BJ (cell line): ENCODE data around the gene FBXO7. TPM values are rescaled to one million over a fixed set of nuclear protein-coding genes. Genes with fewer than 3 reads are reported as not detected.

Experiments used
- CTCF ChIA-PET: fragments of 350-600 bp; formaldehyde crosslinking; extraction: SDS; loops from one replicate; lab custom pipeline; 2021; ENCODE audit warnings: antibody characterized with exemption, inconsistent platforms; lab: Yijun Ruan, JAX
- POLR2A ChIA-PET: fragments of 300-600 bp; sonication (Branson Sonifier 250); formaldehyde crosslinking; extraction: SDS; loops from one replicate; lab custom pipeline; 2021; ENCODE audit warnings: antibody characterized with exemption; lab: Charles Lee
- DNase-seq: peaks from one replicate; pipeline ENCODE4 v3.0.0-alpha.2; 2011; ENCODE audit warnings: low read depth
- H3K27me3 ChIP-seq: 2 replicates; pipeline ENCODE4 v1.6.0; 2011; ENCODE audit warnings: low read length; ENCODE audit not compliant: control insufficient read depth, insufficient read depth
- H3K36me3 ChIP-seq: 2 replicates; pipeline ENCODE4 v1.5.1; 2011; ENCODE audit warnings: low read length; ENCODE audit not compliant: control insufficient read depth, insufficient read depth
- H3K4me3 ChIP-seq: 2 replicates; pipeline ENCODE4 v1.5.1; 2011; ENCODE audit warnings: low read depth, mild to moderate bottlenecking, control low read depth, low read length
- polyA plus RNA-seq: library from polyadenylated mRNA; depleted of rRNA; stranded (reverse); fragments of >200 nt; gene quantifications from 2 replicates; pipeline ENCODE4 v1.2.3, GENCODE V29; 2011
- TF ChIP-seq, protein P1 (sequence below): IDR thresholded peaks from 2 replicates; pipeline ENCODE4 v1.5.1; 2011; ENCODE audit warnings: low read depth, mild to moderate bottlenecking, control low read depth, inconsistent platforms, low read length, moderate library complexity; ENCODE audit not compliant: insufficient read depth

The FBXO7 gene
- polyA plus RNA-seq, 1 experiment: 120 TPM

DNA sequence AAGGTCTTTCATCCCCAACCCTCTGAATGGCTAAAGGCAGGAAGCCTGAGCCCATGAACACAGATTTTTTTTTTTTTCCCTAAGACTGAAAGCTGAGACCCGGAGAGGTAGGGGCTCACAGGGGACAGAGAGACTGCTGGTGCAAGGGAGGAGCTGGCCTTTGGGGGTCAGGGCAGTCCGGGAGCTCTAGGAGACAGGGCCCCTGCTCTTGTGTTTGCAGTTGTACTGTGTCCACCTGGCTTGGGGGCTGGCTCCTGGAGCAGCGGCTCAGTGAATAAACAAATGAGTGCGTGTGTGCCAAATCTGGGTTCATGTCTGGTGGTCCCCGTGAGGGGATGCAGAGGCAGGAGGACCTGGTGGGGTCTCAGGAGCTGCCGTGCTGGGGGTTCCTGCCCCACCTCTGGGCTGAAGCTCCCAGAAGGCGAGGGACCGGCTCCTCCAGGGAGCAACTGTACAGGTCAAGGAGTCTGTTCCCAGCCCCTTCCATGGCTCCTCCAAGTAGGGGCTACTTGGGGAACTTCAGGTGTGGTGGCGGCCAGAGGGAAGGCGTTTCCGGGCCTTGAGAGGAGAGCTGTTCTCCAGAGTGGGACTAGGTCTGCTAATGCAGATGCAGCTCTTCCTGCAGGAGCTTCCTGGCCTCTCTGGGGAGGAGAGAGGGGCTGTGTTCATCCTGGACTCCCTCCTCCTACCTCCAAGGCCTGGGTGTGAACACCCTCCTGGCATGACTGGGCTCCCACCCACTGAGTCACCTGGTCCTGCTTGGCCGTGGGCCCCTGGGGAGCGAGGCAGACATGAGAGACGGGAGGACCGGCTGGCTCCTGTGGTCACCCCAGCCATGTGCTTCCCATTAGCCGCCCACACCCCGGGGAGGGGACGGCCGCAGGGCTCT, 57.6 kb downstream of the FBXO7 start:
- POLR2A ChIA-PET: interaction anchor here (0.5 to 2.1 kb wide), 4 partner anchors 55 to 282 kb away, joined by 3 to 25 read pairs (median 10); partner anchors contain the start of gene TIMP3
- peak; percentile 87 for DNase-seq

DNA sequence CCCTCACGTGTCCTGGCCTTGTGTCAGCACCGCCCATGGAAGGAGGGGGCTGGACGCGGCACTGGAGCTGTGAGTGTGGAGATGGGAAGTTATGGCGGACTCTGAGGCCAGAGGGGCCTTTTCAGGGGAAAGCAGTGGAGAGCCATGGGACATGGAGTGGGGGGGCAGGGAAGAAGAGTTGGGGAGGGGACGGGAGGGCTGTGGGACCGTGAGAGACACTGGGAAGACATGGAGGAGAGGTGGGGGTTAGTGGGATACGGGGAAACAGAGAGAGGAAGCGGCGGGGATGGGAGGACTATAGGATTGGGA, 58.2 kb downstream of the FBXO7 start:
- no peak overlapping the region for H3K4me3 ChIP-seq

More for the DNA sequence above, 57.6 kb downstream of the FBXO7 start:
- Histone ChIP-seq H3K36me3 (no peaks in the 10 kb centered on the region), H3K4me3 (no peak overlapping the region), H3K27me3 (no peaks in the 10 kb centered on the region)
- TF ChIP-seq, protein P1, sequence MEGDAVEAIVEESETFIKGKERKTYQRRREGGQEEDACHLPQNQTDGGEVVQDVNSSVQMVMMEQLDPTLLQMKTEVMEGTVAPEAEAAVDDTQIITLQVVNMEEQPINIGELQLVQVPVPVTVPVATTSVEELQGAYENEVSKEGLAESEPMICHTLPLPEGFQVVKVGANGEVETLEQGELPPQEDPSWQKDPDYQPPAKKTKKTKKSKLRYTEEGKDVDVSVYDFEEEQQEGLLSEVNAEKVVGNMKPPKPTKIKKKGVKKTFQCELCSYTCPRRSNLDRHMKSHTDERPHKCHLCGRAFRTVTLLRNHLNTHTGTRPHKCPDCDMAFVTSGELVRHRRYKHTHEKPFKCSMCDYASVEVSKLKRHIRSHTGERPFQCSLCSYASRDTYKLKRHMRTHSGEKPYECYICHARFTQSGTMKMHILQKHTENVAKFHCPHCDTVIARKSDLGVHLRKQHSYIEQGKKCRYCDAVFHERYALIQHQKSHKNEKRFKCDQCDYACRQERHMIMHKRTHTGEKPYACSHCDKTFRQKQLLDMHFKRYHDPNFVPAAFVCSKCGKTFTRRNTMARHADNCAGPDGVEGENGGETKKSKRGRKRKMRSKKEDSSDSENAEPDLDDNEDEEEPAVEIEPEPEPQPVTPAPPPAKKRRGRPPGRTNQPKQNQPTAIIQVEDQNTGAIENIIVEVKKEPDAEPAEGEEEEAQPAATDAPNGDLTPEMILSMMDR: no peak
- CTCF ChIA-PET: interaction anchor here (0.9 to 13.8 kb wide), 9 partner anchors 8 to 454 kb away, joined by 3 to 266 read pairs (median 4); partner anchors contain the start of gene TIMP3

DNA sequence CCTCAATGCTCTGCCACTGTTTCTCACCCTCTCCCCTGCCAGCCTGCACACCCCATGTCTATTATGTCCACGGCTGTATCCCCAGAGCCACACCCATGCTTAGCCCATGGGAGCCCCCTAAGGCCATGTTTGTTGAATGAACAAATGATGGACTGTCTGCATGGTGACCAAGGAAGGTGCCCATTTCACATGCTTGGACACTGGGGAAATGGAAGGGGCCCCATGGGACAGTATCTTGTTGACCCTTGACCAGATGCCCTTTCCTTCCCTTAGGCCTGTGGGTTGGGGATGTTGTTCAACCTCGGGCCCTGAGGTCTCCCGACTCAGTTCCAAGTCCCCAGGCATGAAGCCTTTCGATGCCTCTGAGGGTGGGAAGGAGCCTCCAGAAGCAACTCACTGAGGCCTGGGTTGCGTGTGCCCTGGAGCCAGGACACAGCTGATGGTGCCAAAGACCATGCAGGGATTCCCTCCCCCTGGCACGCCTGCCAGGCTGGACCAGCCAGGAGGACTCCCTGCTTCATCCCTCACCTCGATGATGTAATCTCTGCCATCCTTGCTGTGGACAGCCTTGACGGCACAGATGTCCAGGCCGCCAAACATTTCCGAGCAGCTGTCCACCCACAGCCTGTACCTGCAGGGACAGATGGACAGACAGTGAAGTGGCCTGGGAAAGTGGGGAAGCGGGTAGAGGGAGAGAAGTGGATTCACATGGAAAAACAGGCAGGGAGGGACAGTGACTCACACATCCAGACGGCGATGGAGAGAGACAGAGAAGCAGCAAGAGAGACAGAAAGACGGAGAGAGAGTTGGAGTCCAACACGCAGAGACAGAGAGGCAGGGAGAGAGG, 58.9 kb downstream of the FBXO7 start:
- Histone ChIP-seq H3K27me3 (no peaks in the 10 kb centered on the region), H3K4me3 (no peak overlapping the region), H3K36me3 (no peaks in the 10 kb centered on the region)
- no peak for DNase-seq
- POLR2A ChIA-PET: interaction anchor here (2.1 kb wide), 1 partner anchor 268 kb away, joined by 16 read pairs; the partner anchor contains the start of gene TIMP3
- TF ChIP-seq, protein P1: no peak
- CTCF ChIA-PET: interaction anchor here (1.8 to 13.8 kb wide), 5 partner anchors 95 to 453 kb away, joined by 5 to 266 read pairs (median 37); partner anchors contain the start of gene TIMP3

More for the DNA sequence above, 58.2 kb downstream of the FBXO7 start:
- CTCF ChIA-PET: interaction anchor here (0.9 to 13.8 kb wide), 6 partner anchors 96 to 453 kb away, joined by 3 to 266 read pairs (median 21); partner anchors contain the start of gene TIMP3
- no peak for DNase-seq
- Histone ChIP-seq H3K36me3 (no peaks in the 10 kb centered on the region), H3K27me3 (no peaks in the 10 kb centered on the region)
- POLR2A ChIA-PET: interaction anchor here (1.0 to 2.1 kb wide), 2 partner anchors 264 to 269 kb away, joined by 3 to 16 read pairs; partner anchors contain the start of gene TIMP3
- TF ChIP-seq, protein P1: no peak

DNA sequence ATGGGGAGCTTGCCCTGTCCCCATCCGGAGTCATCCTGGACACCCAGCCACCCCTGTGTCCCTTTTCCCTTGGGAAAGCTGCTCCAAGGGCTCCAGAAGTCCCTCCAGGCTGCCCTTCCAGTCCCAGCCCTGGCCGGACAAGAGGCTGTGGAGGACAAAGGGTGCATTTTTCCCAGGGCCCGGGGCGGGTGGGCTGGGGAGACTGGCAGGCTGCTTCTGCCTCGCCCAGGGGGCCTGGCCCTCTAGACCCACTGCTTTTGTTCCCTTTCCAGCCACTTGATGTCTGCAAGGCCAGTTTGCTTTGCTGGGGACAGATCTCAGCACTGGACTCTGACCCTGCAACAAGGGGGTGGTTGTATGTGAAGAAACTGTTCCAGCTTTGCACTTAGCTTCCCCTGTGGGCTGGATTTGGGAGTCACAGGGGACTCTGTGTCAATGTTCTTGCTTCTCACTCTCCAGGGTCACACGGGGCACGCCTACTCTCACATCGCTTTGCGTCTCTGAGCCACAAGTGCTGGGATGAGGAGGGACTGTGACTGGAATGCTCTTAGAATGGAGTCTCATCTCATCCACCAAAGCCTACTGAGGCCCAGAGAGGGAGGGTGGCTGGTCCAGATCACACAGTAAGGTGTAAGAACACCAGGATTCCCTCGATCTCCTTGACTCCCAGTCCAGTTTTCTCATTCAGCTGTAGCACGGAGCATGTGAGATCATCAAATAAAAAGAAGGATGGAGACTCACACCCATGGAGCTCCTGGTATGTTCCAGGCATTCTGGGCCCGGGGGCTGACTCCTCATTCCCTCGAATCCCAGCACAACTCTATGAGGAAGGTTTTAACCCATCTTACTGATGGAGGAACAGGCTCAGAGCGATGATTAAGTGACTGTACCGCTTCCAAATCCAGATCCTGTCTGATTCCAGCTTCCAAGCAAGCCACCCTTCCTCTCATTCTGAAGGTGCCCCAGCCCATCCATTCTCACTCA, 59.9 kb downstream of the FBXO7 start:
- no peaks in the 10 kb centered on the region for H3K27me3 ChIP-seq
- TF ChIP-seq, protein P1: no peak
- H3K36me3 ChIP-seq: no peaks in the 10 kb centered on the region
- ChIA-PET POLR2A (interaction anchor here (0.5 to 1.0 kb wide), 2 partner anchors 88 to 923 kb away, joined by 3 to 11 read pairs; no protein-coding TSS in a partner anchor), CTCF (interaction anchor here (2.4 to 13.8 kb wide), 2 partner anchors 125 to 264 kb away, joined by 10 to 266 read pairs; partner anchors contain the start of gene TIMP3)
- peak; percentile 50 for DNase-seq
- no peak overlapping the region for H3K4me3 ChIP-seq
